ENCODE measurements around the gene GLT6D1. TPM values are rescaled to one million over a fixed set of nuclear protein-coding genes. Genes with fewer than 3 reads are reported as not detected.

The GLT6D1 gene
- total RNA-seq, 1 donor from 2014 or later: not detected

DNA sequence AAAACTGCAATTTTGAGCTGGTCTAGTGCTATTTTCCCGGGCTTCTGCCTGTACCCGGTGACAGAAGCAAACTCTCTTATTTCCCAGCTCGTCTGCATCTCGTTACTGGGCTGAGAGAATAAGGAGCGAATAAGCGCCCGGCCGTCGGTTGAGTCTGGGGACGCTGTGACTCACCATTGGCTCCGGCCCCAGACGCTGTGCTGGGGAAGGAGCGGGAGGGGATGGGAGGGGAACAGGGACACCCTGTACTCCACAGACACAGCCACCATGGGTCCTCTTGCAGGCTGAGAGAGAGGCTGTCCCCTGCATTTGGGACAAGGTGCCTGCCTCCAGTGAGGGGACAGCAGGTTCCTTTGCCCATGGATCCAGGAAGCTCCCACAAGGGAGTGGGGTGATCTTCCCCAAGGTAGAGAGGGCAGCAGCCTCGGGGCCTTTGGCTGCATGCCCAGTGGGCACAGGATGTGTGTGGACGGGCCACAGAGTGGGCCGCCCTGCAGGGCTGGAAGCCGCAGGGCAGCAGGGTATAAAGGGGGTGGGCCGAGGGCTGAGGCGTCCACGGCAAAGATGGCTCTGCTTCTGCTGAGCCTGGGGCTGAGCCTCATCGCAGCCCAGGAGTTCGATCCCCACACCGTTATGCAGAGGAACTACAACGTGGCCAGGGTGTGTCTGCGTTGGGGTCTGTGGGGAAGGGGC lies 23.6 kb upstream of the GLT6D1 start, which contains the start of gene LCN9:
Gene LCN9 (plus strand): TSS at position 552 of the 693 bp plus-strand sequence. CDS start 13 bp downstream, at position 565.
- no peaks in the 10 kb centered on the region for H3K4me1 Mint-ChIP-seq (ENCODE audit: low read depth)

DNA sequence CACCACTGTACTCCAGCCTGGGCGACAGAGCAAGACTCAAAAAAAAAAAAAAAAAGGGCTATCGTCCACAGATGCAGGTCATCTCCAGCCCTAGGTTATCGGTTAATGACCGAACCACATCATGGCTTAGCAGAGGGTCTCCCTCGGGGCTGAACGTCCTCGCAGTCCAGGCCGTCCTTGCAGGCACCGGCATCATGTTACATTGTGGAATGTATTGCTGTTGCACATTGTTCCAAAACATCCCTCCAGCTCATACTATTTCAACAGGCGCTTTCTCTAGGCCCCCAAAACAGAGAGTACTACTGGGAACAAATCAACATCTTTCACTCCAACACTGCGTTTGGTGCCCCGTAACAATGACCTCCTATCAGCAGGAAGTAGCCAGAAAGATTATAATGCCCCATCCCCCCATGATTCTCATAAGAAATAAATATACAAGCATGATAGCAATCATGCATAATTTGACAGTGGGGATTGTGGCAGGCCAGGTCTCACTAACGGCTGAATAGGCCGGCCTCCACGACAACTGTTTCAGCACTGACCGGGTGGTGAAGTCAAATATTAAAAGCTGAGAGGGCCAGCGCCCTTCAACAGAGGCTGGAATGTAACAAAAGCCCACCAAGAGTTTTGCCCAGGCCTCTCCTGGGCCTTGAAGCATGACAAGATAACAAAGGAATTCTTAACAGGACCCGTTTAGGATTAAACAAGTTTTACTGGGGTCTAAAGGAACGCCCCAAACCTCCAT lies 22.6 kb upstream of the GLT6D1 start:
- Mint-ChIP-seq H3K27ac (no peak overlapping the region), H3K36me3 (ENCODE audit: low read depth) (no peaks in the 10 kb centered on the region), H3K4me1 (ENCODE audit: low read depth) (no peaks in the 10 kb centered on the region), H3K27me3 (ENCODE audit: insufficient read depth) (no peaks in the 10 kb centered on the region), H3K4me3 (no peak overlapping the region), H3K9me3 (no peaks in the 10 kb centered on the region)
- no peak for DNase-seq (ENCODE audit: low spot score)
- intact Hi-C loops (cut with micrococcal nuclease): no loop called here

More for the DNA sequence above, 23.6 kb upstream of the GLT6D1 start, which contains the start of gene LCN9:
- intact Hi-C loops (cut with micrococcal nuclease): no loop called here
- Mint-ChIP-seq H3K9me3 (no peaks in the 10 kb centered on the region), H3K36me3 (ENCODE audit: low read depth) (no peaks in the 10 kb centered on the region), H3K27me3 (ENCODE audit: insufficient read depth) (no peaks in the 10 kb centered on the region), H3K27ac (no peak within 1 kb of the TSS), H3K4me3 (no peak within 1 kb of the TSS)
- no peak for DNase-seq (ENCODE audit: low spot score)

DNA sequence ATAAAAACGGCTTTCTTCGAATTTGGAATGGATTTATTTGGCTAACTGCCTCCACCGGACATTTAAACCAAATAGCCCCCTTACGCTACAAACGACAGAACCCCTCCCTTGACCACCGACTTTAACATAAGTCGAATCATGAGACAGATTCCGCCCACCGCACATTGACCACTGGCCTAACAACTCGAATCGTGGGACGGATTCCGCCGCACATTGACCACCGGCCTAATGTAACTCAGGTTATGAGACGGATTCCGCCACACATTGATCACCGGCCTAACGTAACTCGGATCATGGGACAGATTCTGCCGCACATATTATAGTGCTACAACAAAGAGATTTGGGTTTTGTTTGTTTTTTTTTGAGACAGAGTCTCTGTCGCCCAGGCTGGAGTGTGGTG lies 21.1 kb upstream of the GLT6D1 start:
- Mint-ChIP-seq H3K4me1 (ENCODE audit: low read depth) (no peaks in the 10 kb centered on the region), H3K36me3 (ENCODE audit: low read depth) (no peaks in the 10 kb centered on the region), H3K4me3 (no peak overlapping the region), H3K27me3 (ENCODE audit: insufficient read depth) (no peaks in the 10 kb centered on the region), H3K9me3 (no peaks in the 10 kb centered on the region), H3K27ac (no peak overlapping the region)
- no peak for DNase-seq (ENCODE audit: low spot score)
- intact Hi-C loops (cut with micrococcal nuclease): no loop called here

DNA sequence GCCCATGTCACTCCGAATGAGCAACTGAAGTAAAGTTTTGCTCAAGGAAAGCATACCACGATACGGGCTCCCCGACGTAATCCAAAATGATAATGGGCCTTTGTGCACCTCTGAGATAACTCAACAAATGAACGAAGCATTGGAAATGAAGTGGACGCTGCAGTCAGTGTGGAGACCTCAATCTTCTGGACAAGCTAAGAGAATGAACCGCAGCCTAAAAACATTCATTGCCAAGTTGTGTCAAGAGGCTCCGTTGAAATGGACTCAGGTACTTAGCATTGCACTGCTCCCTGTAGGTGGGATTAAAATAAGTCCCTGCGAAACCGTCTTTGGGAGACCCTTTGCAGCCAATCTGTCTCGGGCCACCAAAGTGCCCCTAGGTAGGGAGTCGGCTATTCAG lies 19.9 kb upstream of the GLT6D1 start:
- H3K27me3 Mint-ChIP-seq (ENCODE audit: insufficient read depth): no peaks in the 10 kb centered on the region
- no peaks in the 10 kb centered on the region for H3K4me1 Mint-ChIP-seq (ENCODE audit: low read depth)
- H3K9me3 Mint-ChIP-seq: no peaks in the 10 kb centered on the region
- DNase-seq (ENCODE audit: low spot score): no peak
- no peak overlapping the region for H3K27ac Mint-ChIP-seq
- intact Hi-C loops (cut with micrococcal nuclease): no loop called here
- H3K4me3 Mint-ChIP-seq: no peak overlapping the region
- no peaks in the 10 kb centered on the region for H3K36me3 Mint-ChIP-seq (ENCODE audit: low read depth)

DNA sequence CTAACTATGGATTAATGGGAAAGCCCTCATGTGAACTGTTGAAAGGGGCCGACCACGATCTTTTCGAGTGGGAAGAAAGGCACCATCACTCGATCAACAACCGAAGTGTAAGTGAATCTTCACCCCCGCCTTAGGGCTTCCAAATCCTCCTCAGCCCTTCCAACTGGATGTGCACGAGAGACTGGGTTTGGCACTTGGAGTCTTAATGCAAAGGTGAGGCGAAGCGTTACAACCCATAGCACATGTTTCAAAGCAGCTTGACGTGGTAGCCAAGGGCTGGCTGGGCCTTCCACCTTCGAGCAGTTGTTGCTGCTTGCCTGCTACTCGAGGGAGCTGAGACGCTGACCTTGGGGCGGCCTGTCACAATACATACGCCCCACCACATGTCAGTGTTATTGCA lies 18.1 kb upstream of the GLT6D1 start:
- Mint-ChIP-seq H3K9me3 (no peaks in the 10 kb centered on the region), H3K27me3 (ENCODE audit: insufficient read depth) (no peaks in the 10 kb centered on the region), H3K4me3 (no peak overlapping the region), H3K4me1 (ENCODE audit: low read depth) (no peaks in the 10 kb centered on the region), H3K36me3 (ENCODE audit: low read depth) (no peaks in the 10 kb centered on the region), H3K27ac (no peak overlapping the region)
- no peak for DNase-seq (ENCODE audit: low spot score)
- intact Hi-C loops (cut with micrococcal nuclease): no loop called here

DNA sequence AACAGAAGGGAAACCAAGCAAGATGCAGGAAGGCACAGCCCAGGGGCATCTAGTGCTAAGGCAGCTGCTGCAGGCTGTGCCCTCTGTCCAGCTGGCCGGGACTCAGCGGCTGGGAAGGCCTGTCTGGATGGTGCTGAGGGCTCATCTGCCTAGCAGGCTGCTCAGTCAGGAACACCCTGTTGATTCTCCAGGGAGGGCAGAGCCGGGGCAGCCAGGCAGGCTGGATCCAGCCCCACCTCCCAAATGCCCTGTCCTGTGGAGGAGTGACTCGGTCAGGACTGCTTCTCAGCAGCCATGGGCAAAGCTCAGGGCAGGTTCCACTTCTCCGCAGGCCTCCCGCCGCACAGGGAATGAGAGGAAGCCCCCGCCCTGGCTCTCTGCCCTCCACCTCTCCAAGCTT lies 16.0 kb upstream of the GLT6D1 start:
- Mint-ChIP-seq H3K4me1 (ENCODE audit: low read depth) (no peaks in the 10 kb centered on the region), H3K4me3 (no peak overlapping the region), H3K9me3 (peaks cover 3% of the 10 kb centered on the region), H3K27ac (no peak overlapping the region), H3K27me3 (ENCODE audit: insufficient read depth) (no peaks in the 10 kb centered on the region), H3K36me3 (ENCODE audit: low read depth) (no peaks in the 10 kb centered on the region)
- no peak for DNase-seq (ENCODE audit: low spot score)
- intact Hi-C loops (cut with micrococcal nuclease): no loop called here

DNA sequence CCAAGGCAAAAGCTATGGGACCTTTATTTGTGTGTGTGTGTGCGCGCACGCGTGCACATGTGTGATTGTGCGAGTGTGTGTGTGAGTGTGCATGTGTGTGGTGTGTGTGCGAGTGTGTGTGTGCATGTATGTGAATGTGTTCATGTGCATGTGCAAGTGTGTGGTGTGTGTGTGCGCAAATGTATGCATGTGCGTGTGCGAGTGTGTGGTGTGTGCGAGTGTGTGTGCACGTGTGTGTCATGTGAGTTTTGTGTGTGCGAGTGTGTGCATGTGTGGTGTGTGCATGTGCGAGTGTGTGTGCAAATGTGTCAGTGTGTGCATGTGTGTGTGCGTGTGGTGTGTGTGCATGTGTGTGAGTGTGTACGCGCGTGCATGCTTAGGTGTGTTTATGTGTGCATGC lies 11.1 kb upstream of the GLT6D1 start:
- no peaks in the 10 kb centered on the region for H3K36me3 Mint-ChIP-seq (ENCODE audit: low read depth)
- no peaks in the 10 kb centered on the region for H3K4me1 Mint-ChIP-seq (ENCODE audit: low read depth)
- H3K9me3 Mint-ChIP-seq: peaks cover 48% of the 10 kb centered on the region
- H3K4me3 Mint-ChIP-seq: no peak overlapping the region
- H3K27me3 Mint-ChIP-seq (ENCODE audit: insufficient read depth): no peaks in the 10 kb centered on the region
- DNase-seq (ENCODE audit: low spot score): no peak
- intact Hi-C loops (cut with micrococcal nuclease): no loop called here
- H3K27ac Mint-ChIP-seq: no peak overlapping the region

DNA sequence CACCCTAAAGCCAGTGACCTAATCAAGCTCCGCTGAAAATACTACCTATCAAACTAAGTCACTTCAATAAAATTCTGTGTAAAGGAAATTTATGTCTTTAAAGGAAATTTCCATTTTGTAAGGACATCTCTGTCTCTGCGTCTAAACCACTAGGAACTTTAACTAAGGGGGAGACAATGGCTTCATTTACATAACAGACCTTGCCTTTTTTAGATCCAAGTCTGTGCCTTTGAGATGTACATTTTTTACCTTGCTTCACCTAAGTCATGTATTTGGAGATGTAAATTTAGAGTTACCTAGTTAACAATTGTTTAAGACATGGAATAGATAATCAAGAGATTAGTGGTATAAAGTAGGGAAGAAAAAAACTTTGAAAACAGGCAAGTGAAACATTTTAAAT lies 10.2 kb upstream of the GLT6D1 start:
- Mint-ChIP-seq H3K27ac (no peak overlapping the region), H3K36me3 (ENCODE audit: low read depth) (peaks cover 1% of the 10 kb centered on the region), H3K9me3 (peaks cover 57% of the 10 kb centered on the region), H3K4me3 (no peak overlapping the region), H3K27me3 (ENCODE audit: insufficient read depth) (no peaks in the 10 kb centered on the region), H3K4me1 (ENCODE audit: low read depth) (no peaks in the 10 kb centered on the region)
- intact Hi-C loops (cut with micrococcal nuclease): no loop called here
- DNase-seq (ENCODE audit: low spot score): no peak

DNA sequence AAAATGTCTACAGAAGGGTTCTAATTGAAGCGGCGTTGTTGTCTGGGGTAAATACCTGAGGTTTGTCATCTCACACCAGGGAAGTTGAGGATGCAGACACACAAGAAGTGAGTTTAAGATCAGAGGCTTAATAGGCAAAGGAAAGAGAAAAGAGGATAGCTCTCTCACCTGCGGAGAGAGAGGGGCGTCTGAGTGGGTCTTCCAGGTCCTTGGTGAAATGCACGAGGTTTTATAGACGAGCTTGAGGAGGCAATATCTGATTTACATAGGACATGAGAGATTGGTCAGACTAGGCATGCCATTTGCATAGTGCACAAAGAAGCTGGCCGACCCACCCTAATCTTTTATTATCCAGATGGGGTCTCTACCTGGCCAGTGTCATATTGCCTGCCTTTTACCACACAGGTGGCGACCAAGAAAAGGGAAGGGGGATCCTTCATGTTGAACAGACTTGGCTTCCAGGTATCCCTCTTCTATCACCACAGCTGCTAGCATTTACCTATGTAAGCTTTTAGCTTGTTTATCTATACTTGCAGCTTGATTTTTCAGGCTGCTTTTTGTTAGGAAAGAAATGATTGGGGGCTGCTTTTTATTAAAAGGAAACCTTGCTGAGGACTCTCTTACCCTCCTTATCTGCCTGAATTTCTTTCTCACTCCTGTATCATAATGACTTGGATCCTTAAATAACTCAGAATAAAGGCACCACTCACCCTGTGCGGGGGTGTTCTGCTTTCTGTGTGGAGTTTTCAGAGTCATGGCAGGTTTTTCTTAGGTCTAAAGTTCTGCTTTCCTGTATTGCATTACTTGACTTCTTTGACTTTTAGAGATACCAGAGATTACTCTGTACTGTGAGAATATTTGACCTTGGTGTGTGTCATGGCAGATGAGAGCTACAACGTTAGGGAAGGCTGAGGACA lies 9.4 kb upstream of the GLT6D1 start:
- no peak overlapping the region for H3K4me3 Mint-ChIP-seq
- H3K27ac Mint-ChIP-seq: no peak overlapping the region
- peaks cover 1% of the 10 kb centered on the region for H3K36me3 Mint-ChIP-seq (ENCODE audit: low read depth)
- no peak for DNase-seq (ENCODE audit: low spot score)
- H3K27me3 Mint-ChIP-seq (ENCODE audit: insufficient read depth): no peaks in the 10 kb centered on the region
- peaks cover 58% of the 10 kb centered on the region for H3K9me3 Mint-ChIP-seq
- H3K4me1 Mint-ChIP-seq (ENCODE audit: low read depth): no peaks in the 10 kb centered on the region
- intact Hi-C loops (cut with micrococcal nuclease): no loop called here

DNA sequence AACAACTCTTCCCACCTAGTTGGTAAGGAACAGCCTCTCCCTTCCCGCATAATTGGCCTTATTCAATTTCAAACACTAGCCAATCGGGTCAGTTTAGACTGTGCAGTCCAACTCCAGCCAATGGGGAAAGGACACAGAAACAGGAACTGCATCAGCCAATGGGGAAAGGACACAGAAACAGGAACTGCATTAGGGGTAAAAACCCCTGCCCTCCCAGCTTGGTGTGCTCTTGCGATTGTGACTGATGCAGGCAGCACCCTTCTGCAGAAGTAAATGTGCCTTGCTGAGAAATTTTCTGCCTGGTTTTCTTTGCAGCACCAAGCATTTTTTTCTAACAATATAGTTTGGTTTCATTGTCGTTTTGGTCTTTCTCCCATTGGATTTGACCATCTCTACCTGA lies 8.5 kb upstream of the GLT6D1 start:
- peaks cover 58% of the 10 kb centered on the region for H3K9me3 Mint-ChIP-seq
- intact Hi-C loops (cut with micrococcal nuclease): no loop called here
- no peak for DNase-seq (ENCODE audit: low spot score)

DNA sequence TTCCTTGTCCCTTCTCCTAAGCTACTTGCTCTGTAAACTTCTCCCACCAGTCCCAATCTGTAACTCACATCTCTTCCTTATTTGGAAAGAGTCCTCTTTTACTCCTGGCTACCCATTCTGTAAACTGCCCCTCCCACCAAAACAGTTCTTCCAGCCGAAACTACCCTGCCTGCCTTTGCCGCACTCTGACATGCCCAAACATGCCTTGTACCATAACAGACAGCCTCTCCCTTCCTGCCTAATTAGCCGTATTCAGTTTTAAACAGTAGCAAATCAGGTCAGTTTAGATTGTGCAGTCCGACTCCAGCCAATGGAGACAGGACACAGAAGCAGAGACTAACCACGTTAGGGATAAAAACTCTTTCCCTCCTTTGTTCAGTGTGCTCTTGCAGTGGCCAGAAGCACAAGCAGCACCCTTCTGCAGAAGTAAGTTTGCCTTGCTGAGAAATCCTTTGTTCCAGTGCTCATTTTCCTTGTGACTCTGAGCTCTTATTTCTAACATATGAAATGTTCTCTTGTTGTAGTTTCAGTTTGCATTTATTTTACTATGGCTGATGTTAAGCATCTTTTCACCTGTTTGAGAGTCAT lies 5.4 kb upstream of the GLT6D1 start:
- H3K27me3 Mint-ChIP-seq (ENCODE audit: insufficient read depth): no peaks in the 10 kb centered on the region
- DNase-seq (ENCODE audit: low spot score): no peak
- intact Hi-C loops (cut with micrococcal nuclease): no loop called here
- H3K27ac Mint-ChIP-seq: no peak overlapping the region
- peaks cover 1% of the 10 kb centered on the region for H3K36me3 Mint-ChIP-seq (ENCODE audit: low read depth)
- no peaks in the 10 kb centered on the region for H3K4me1 Mint-ChIP-seq (ENCODE audit: low read depth)
- H3K9me3 Mint-ChIP-seq: peaks cover 52% of the 10 kb centered on the region
- H3K4me3 Mint-ChIP-seq: no peak overlapping the region

More for the DNA sequence above, 8.5 kb upstream of the GLT6D1 start:
- Mint-ChIP-seq H3K4me1 (ENCODE audit: low read depth) (no peaks in the 10 kb centered on the region), H3K36me3 (ENCODE audit: low read depth) (peaks cover 1% of the 10 kb centered on the region), H3K4me3 (no peak overlapping the region), H3K27me3 (ENCODE audit: insufficient read depth) (no peaks in the 10 kb centered on the region), H3K27ac (no peak overlapping the region)

DNA sequence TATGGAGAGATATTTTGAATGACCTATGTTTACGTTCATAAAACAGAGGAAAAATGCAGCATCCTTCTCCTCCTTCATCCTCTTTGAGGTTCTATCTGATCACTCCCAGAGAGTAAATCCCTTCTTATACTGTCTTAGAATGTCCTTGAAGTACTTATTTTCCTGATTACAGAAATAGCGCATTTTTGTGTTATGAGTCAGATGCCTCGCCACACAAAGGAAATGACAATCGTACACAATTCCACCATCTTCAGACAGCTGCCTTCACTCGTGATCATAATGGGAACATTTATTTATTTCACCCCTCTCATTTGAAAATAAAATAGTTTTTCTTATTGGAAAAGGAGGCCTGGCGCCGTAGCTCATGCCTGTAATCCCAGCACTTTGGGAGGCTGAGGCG lies 2.4 kb upstream of the GLT6D1 start:
- Mint-ChIP-seq H3K4me3 (no peak overlapping the region), H3K9me3 (peaks cover 27% of the 10 kb centered on the region), H3K27me3 (ENCODE audit: insufficient read depth) (no peaks in the 10 kb centered on the region), H3K27ac (no peak overlapping the region), H3K36me3 (ENCODE audit: low read depth) (peaks cover 1% of the 10 kb centered on the region), H3K4me1 (ENCODE audit: low read depth) (no peaks in the 10 kb centered on the region)
- no peak for DNase-seq (ENCODE audit: low spot score)
- intact Hi-C loops (cut with micrococcal nuclease): no loop called here
